ENCODE results near the gene SNN. TPM values are rescaled to one million over a fixed set of nuclear protein-coding genes. Genes with fewer than 3 reads are reported as not detected.
A peak's percentile ranks its signal among the peaks of the same experiment; 100 is the strongest.

SNN gene
- total RNA-seq, 1 experiment from 2014 or later: 65.2 TPM

DNA sequence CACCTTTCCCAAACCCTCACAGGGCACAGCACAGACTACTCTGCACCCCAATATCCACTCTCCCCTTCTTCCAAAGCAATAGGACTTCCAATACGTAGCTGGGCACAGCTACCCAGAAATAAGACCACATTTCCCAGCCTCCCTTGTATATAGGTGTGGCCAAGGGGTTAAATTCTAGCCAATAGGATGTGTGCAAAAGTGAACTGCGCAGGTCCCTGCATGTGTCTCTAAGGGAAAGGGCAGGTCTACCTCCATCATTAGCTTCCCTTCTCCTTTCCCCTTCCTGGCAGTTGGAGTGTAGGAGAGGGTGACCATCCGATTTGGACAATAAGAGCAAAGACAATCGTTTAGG lies 25.5 kb upstream of the SNN start:
- Mint-ChIP-seq H3K4me3 (peak overlapping the region; percentile 49), H3K36me3 (no peaks in the 10 kb centered on the region), H3K9me3 (no peaks in the 10 kb centered on the region), H3K4me1 (peaks cover 15% of the 10 kb centered on the region), H3K27me3 (ENCODE audit: low read depth) (peaks cover 4% of the 10 kb centered on the region; the same call in 1 of the 2 replicates), H3K27ac (0 out of 2 replicates have a peak overlapping the region, but pooled peaks have one; percentile 16)
- CTCF ChIA-PET: interaction anchor here (0.6 to 3.4 kb wide), 29 partner anchors 11 to 1067 kb away, joined by 3 to 22 read pairs (median 4); partner anchors contain the start of genes LITAF and SNN
- no peak for TF ChIP-seq NFYB (CRISPR knock-in tag; conservative IDR thresholded peaks at IDR 0.05; ENCODE audit: low read depth)
- peak; percentile 61; the same call in 1 of the 2 replicates for TF ChIP-seq NR2C2 (CRISPR knock-in tag; IDR thresholded peaks at IDR 0.05)
- POLR2A ChIA-PET: interaction anchor here (0.6 kb wide), 2 partner anchors 69 to 120 kb away, joined by 3 read pairs; no protein-coding TSS in a partner anchor
- DNase-seq (ENCODE audit: low spot score) (no peak), ATAC-seq (peak; percentile 85)

DNA sequence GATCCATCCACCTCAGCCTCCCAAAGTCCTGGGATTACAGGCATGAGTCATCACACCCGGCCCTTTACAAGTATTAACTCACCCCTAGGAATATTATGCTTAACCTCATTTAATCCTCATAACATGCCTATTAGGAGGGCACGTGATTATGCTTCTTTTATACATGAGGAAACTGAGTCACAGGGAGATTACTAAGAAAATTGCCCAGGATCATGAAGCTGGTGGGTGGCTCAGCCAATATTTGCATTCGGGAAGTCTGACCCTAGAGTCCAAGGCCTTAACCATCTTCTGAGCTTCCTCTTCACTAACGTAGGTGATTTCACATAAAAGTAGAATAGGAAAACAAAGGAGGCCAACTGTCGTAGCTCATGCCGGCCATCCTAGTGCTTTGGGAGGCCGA lies 19.0 kb upstream of the SNN start:
- ATAC-seq: no peak

More for the DNA sequence above, 19.0 kb upstream of the SNN start:
- H3K4me1 Mint-ChIP-seq: no peaks in the 10 kb centered on the region
- H3K27me3 Mint-ChIP-seq (ENCODE audit: low read depth): no peaks in the 10 kb centered on the region
- no peaks in the 10 kb centered on the region for H3K36me3 Mint-ChIP-seq
- H3K9me3 Mint-ChIP-seq: no peaks in the 10 kb centered on the region
- no peak overlapping the region for H3K27ac Mint-ChIP-seq
- CTCF ChIA-PET: interaction anchor here (0.6 to 3.2 kb wide), 3 partner anchors 13 to 117 kb away, joined by 3 to 11 read pairs (median 3); no protein-coding TSS in a partner anchor
- POLR2A ChIA-PET: no interaction called here
- no peak for DNase-seq (ENCODE audit: low spot score)
- no peak overlapping the region for H3K4me3 Mint-ChIP-seq
- TF ChIP-seq, protein P1, sequence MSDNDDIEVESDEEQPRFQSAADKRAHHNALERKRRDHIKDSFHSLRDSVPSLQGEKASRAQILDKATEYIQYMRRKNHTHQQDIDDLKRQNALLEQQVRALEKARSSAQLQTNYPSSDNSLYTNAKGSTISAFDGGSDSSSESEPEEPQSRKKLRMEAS (CRISPR knock-in tag; IDR thresholded peaks at IDR 0.05): no peak
- TF ChIP-seq, protein P2, sequence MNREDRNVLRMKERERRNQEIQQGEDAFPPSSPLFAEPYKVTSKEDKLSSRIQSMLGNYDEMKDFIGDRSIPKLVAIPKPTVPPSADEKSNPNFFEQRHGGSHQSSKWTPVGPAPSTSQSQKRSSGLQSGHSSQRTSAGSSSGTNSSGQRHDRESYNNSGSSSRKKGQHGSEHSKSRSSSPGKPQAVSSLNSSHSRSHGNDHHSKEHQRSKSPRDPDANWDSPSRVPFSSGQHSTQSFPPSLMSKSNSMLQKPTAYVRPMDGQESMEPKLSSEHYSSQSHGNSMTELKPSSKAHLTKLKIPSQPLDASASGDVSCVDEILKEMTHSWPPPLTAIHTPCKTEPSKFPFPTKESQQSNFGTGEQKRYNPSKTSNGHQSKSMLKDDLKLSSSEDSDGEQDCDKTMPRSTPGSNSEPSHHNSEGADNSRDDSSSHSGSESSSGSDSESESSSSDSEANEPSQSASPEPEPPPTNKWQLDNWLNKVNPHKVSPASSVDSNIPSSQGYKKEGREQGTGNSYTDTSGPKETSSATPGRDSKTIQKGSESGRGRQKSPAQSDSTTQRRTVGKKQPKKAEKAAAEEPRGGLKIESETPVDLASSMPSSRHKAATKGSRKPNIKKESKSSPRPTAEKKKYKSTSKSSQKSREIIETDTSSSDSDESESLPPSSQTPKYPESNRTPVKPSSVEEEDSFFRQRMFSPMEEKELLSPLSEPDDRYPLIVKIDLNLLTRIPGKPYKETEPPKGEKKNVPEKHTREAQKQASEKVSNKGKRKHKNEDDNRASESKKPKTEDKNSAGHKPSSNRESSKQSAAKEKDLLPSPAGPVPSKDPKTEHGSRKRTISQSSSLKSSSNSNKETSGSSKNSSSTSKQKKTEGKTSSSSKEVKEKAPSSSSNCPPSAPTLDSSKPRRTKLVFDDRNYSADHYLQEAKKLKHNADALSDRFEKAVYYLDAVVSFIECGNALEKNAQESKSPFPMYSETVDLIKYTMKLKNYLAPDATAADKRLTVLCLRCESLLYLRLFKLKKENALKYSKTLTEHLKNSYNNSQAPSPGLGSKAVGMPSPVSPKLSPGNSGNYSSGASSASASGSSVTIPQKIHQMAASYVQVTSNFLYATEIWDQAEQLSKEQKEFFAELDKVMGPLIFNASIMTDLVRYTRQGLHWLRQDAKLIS (CRISPR knock-in tag; IDR thresholded peaks at IDR 0.05; ENCODE audit: borderline replicate concordance): no peak
- TF ChIP-seq ZNF671 (CRISPR knock-in tag; IDR thresholded peaks at IDR 0.05) (no peak), ZNF423 (CRISPR knock-in tag; IDR thresholded peaks at IDR 0.05) (no peak), SP1 (CRISPR knock-in tag; conservative IDR thresholded peaks at IDR 0.05) (no peak)
- TF ChIP-seq, protein P3, sequence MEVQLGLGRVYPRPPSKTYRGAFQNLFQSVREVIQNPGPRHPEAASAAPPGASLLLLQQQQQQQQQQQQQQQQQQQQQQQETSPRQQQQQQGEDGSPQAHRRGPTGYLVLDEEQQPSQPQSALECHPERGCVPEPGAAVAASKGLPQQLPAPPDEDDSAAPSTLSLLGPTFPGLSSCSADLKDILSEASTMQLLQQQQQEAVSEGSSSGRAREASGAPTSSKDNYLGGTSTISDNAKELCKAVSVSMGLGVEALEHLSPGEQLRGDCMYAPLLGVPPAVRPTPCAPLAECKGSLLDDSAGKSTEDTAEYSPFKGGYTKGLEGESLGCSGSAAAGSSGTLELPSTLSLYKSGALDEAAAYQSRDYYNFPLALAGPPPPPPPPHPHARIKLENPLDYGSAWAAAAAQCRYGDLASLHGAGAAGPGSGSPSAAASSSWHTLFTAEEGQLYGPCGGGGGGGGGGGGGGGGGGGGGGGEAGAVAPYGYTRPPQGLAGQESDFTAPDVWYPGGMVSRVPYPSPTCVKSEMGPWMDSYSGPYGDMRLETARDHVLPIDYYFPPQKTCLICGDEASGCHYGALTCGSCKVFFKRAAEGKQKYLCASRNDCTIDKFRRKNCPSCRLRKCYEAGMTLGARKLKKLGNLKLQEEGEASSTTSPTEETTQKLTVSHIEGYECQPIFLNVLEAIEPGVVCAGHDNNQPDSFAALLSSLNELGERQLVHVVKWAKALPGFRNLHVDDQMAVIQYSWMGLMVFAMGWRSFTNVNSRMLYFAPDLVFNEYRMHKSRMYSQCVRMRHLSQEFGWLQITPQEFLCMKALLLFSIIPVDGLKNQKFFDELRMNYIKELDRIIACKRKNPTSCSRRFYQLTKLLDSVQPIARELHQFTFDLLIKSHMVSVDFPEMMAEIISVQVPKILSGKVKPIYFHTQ (CRISPR knock-in tag; IDR thresholded peaks at IDR 0.05): no peak
- TF ChIP-seq, protein P4, sequence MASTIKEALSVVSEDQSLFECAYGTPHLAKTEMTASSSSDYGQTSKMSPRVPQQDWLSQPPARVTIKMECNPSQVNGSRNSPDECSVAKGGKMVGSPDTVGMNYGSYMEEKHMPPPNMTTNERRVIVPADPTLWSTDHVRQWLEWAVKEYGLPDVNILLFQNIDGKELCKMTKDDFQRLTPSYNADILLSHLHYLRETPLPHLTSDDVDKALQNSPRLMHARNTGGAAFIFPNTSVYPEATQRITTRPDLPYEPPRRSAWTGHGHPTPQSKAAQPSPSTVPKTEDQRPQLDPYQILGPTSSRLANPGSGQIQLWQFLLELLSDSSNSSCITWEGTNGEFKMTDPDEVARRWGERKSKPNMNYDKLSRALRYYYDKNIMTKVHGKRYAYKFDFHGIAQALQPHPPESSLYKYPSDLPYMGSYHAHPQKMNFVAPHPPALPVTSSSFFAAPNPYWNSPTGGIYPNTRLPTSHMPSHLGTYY (CRISPR knock-in tag; IDR thresholded peaks at IDR 0.05): no peak
- TF ChIP-seq, protein P5, sequence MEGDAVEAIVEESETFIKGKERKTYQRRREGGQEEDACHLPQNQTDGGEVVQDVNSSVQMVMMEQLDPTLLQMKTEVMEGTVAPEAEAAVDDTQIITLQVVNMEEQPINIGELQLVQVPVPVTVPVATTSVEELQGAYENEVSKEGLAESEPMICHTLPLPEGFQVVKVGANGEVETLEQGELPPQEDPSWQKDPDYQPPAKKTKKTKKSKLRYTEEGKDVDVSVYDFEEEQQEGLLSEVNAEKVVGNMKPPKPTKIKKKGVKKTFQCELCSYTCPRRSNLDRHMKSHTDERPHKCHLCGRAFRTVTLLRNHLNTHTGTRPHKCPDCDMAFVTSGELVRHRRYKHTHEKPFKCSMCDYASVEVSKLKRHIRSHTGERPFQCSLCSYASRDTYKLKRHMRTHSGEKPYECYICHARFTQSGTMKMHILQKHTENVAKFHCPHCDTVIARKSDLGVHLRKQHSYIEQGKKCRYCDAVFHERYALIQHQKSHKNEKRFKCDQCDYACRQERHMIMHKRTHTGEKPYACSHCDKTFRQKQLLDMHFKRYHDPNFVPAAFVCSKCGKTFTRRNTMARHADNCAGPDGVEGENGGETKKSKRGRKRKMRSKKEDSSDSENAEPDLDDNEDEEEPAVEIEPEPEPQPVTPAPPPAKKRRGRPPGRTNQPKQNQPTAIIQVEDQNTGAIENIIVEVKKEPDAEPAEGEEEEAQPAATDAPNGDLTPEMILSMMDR (IDR thresholded peaks at IDR 0.05): no peak
